ENCODE data around the gene CCDC197. TPM values are rescaled to one million over a fixed set of nuclear protein-coding genes. Genes with fewer than 3 reads are reported as not detected.

The CCDC197 gene
- polyA plus RNA-seq, 12 donors, result 0.09 to 0.36 (median 0.23) TPM; not detected in 6

DNA sequence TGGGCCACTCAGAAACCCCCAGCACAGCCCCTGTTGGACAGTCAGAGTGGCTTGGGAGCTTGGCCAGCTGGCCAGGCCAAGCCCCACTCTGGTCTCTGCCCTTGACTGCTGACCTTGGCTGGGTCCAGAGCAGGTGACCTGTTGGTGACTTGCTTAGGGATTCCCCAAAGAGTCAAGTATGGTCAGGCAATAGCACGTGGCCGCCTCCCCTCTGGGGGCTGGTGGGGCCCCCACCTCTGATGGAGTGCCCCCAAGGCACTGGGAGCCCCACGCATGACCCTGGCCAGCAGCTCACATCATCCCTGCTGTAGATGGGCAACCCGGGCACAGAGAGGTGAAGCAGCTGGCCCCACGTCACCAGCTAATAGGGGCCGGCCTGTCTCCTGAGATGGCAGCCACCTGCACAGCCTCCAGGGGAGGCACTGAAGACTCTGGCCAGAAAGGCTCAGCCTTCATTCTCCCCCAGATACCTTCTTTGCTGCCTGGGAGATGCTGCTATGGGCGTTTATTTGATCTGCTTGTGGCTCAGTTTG, 1.8 kb downstream of the CCDC197 start:
- no peak for DNase-seq

- DNase-seq, result no peak
Measured at GRCh38 chr14:93999573-93999972, 2.5 kb downstream of the CCDC197 start.

- DNase-seq, result no peak
Measured at GRCh38 chr14:94000267-94000666, 3.2 kb downstream of the CCDC197 start.

GRCh38 chr14:94001016-94001415, 3.9 kb downstream of the CCDC197 start:
- no peak for DNase-seq

- peak; percentile 67 for DNase-seq
Measured at GRCh38 chr14:94001501-94002396, 4.6 kb downstream of the CCDC197 start.

DNA sequence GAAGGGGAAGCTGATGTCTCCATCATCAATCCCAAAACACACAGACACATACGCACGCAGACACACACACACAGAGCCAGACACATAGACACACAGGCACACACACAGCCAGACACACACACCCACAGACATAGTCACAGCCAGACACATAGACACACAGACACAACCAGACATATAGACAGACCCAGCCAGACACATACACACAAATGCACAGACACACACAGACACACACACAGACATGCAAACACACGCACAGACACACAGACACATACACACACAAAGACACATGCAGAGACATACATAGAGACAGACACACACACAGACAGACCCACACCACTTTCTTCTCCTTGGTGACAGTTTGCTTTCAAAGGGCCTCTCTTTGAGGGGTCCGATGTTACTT, 6.3 kb downstream of the CCDC197 start:
- no peak for DNase-seq

DNA sequence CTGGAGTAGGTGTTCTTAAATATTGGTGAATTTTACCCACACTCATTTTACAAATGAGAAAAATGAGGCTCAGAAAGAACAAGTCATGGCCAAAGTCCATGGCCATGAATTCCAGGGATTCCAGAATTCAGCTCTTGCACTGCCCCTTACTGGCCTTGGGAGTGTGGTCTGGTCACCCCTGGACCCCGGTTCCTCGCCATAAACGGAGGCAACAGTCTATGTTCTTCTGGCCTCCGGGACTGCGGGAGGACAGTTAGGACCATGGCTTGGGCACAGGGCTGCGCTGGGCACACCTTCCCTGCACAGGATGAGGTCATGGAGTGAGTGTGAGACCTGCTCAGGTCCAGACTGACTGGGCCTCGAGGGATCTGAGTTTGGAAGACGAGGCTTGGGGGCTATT, 6.9 kb downstream of the CCDC197 start:
- no peak for DNase-seq

- no peak for DNase-seq
Measured at GRCh38 chr14:94005324-94006073, 8.4 kb downstream of the CCDC197 start.

DNA sequence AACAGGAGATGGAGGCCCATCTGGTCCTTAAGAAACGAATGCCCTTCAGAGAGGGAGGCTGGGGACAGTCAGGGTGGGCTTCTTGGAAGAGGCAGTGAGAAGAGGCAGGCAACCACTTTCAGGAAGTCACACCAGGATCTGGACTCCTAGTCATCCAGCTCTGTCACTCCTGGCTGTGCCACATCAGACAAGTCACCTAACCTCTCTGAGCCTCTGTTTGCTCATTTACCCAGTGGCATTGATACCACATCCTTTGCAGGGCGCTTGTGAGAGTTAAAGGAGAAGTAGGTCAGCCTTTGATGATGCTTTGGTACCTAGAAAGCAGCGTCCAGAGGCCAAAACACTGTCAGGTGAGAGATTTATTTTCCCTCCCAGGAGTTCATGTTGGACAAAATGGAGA, 11.1 kb downstream of the CCDC197 start:
- no peak for DNase-seq

GRCh38 chr14:94009767-94010166, 12.7 kb downstream of the CCDC197 start:
- no peak for DNase-seq

- DNase-seq, result no peak
Measured at GRCh38 chr14:94010625-94011024, 13.5 kb downstream of the CCDC197 start.

GRCh38 chr14:94011795-94012194, 14.7 kb downstream of the CCDC197 start:
- no peak for DNase-seq

GRCh38 chr14:94014382-94014781, 17.3 kb downstream of the CCDC197 start:
- DNase-seq, result no peak

- no peak for DNase-seq
Measured at GRCh38 chr14:94015223-94015622, 18.1 kb downstream of the CCDC197 start.

GRCh38 chr14:94016446-94016976, 19.4 kb downstream of the CCDC197 start:
- DNase-seq, result no peak

GRCh38 chr14:94018308-94018707, 21.2 kb downstream of the CCDC197 start:
- no peak for DNase-seq

DNA sequence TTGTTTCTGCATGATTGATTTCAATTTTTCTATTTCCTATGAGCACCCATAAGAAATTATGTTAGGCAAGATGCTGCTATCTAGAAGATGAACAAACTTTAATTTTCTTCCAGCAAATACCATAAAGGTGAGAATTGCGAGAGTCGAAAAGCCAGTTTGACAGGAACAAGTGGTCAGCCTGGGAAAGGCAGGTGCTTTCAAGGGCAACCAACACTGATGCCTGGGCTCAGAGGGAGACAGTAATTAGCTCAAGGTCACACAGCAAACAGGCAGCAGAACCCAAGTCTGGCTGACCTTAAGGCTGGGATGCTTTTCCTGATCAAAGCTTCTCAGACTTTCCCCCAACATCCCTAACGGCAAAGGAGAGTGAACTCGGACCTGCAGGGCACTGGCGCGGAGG, 22.2 kb downstream of the CCDC197 start:
- DNase-seq, result no peak

DNA sequence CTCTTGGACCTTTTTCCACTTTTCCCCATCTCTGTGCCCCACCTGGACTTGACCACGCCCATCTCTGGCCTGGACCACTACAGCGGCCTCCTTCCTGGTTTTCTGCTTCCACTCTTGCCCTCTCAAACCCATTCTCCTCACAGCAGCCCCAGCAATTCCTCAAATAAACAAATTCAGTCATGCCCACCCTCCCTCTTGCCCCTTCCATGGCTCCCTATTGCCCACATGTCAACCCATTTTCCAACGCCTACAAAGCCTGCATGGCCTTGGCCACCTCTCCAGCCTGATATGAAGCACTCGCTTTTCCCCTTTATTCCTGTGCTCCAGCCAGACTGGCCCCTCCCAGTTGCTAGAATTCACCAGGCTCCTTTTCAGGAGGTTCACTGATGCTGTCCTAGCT, 23.2 kb downstream of the CCDC197 start:
- no peak for DNase-seq

DNA sequence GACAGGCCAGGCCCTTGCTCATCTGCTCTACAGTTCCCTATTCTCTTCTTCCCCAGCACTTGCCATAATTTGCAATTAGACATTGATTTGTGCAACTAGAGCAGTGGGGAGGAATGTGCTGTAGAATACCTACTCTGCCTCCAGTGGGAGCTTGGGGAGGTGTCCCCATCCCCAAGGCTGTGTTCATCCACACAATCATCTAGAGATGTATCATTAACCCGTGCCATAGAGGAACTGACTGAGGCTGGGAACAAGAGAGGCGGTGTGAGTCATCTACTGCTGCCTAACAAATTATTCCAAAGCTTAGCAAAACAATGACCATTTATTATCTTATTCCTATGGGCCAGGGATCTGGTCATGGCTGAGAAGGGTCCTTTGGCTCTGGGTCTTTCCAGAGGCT, 23.9 kb downstream of the CCDC197 start:
- no peak for DNase-seq

- DNase-seq, result no peak
Measured at GRCh38 chr14:94021416-94022157, 24.5 kb downstream of the CCDC197 start.

GRCh38 chr14:94022532-94023411, 25.7 kb downstream of the CCDC197 start:
- no peak for DNase-seq

All from muscle of arm (tissue), 12 donors.